Jurkat, Clone E6-1 (cell line): ENCODE results near the gene ZBTB2. TPM values are rescaled to one million over a fixed set of nuclear protein-coding genes. Genes with fewer than 3 reads are reported as not detected.

ENCODE experiments used
- DNase-seq: peaks from one replicate; pipeline ENCODE4 v3.0.0-alpha.2; 2011; ENCODE audit warnings: low read depth, low spot score
- H3K4me3 ChIP-seq: 2 replicates; pipeline ENCODE4 v1.5.1; 2011; ENCODE audit warnings: mild to moderate bottlenecking, low read length, control low read depth, moderate library complexity
- polyA plus RNA-seq: library from polyadenylated mRNA; unstranded; fragments of >200 nt; gene quantifications from one replicate; pipeline ENCODE4 v1.2.1, GENCODE V29; 2012; ENCODE audit warnings: missing spikeins; ENCODE audit not compliant: insufficient read length, insufficient read depth

The ZBTB2 gene
- polyA plus RNA-seq, result 10.6 TPM

DNA sequence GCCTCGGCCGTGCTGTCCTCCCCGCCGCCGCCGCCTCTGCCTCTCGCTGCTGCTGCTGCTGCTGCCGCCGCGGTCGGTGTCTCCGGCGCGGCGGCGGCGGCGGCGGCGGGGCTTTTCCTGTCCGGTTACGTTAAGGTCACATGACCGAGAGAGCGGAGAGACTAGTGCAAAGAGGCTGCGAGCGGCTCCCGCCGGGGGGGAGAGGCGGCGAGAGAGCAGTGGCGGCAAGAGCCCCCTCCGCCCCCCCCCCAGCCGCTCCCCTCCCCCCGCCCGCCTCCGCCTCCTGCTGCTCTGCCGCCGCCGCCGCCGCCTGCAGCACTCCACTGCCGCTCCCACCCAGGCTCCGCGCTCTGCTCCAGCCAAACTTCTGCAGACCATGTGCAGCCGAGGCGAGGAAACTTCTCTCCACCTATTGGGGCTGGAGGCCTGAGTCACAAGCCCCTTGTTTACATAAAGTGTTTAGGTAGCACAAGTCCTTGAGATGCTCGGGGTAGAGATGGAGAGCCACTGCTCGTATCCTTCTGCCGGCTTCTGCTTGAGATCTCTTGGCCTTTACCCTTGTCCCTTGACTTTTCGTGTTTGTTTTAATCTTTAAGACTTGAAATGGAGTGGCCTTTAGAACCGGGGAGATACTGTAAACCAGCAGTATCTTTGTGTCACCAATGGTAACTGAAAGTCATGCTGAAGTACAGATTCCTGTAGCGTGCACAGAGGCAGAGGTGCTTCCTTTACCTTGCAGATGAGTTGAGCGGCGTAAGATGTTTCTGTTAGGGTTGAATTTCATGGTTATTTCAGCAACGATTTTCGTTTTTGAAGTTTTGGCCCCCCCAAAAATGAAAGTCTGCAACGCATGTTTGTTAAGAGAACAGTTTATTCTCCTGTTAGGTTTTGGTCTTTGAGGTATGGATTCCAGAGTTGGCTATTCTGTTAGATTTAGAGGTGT is at the start of gene ZBTB2:
TSS of gene ZBTB2 (minus strand) at position 89 of the 943 bp plus-strand sequence. CDS start 17,922 bp downstream, outside the sequence.
- peak; percentile 51 for DNase-seq
- H3K4me3 ChIP-seq, result peak within 1 kb of the TSS; percentile 78

DNA sequence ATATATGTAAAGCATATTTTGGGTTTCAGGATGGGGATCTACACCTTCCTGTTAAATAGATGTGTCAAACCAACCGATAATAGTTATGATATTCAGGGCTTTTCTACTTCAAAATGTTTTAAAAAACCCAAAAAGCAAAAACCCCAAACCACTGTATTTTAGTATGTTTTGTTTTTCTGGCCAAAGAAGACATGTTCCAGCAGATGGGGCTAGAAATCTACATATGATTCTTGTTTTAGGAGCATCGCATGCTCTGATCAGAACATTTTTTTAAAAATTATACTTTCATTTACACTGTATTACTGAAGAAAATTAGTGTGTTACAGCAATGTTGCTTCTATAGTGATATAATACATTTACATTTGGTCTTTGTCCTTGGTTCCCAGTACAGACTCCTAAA is 49.6 kb upstream of the ZBTB2 start:
- DNase-seq, result no peak

GRCh38 chr6:151440498-151440897 is 49.1 kb upstream of the ZBTB2 start:
- no peak for DNase-seq
- H3K4me3 ChIP-seq, result no peak overlapping the region

More for the DNA sequence above, 49.6 kb upstream of the ZBTB2 start:
- no peak overlapping the region for H3K4me3 ChIP-seq

- no peak for DNase-seq
These were observed 46.0 kb upstream of the ZBTB2 start for GRCh38 chr6:151437401-151437800.

DNA sequence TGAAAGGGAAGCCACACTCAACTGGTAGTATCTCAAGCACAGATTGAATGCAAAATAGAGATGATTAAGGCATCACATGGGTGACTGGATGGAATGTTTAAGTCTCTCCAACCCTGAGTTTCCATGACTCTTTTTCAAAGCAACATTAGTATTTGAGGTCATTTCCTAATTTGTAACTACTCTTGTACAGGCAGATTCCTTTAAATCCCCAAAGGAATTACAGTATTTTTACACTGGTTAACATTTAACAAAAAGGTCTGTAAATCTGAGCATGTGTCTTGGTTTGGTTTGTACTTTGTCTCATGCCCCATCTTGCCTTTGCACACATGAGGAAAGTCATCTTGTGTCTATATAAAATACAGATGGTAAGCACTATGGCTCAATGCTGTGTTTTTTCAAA is 45.4 kb upstream of the ZBTB2 start:
- no peak for DNase-seq
- H3K4me3 ChIP-seq, result no peak overlapping the region

More at GRCh38 chr6:151437401-151437800, 46.0 kb upstream of the ZBTB2 start:
- no peak overlapping the region for H3K4me3 ChIP-seq

DNA sequence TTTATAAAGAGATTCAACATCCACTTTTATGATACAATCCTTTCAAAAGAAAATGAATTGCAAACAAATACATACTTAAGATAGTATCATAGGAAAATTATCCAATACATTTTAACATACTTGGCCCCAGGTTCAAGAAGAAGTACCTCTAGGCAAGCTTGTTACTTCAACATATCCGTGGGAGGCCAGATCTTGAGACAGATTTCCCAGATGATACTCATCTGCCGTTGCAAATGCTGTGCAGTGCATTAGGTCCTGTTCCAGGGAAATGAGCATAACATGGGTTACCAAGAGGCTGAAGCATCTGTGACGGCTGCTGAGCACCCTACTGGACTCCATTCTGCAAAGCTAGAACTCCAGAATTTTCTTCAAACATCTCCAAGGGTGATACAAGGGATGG is 44.9 kb upstream of the ZBTB2 start:
- H3K4me3 ChIP-seq, result no peak overlapping the region
- no peak for DNase-seq

- no peak overlapping the region for H3K4me3 ChIP-seq
- DNase-seq, result no peak
These were observed 43.0 kb upstream of the ZBTB2 start for GRCh38 chr6:151434369-151434768.

DNA sequence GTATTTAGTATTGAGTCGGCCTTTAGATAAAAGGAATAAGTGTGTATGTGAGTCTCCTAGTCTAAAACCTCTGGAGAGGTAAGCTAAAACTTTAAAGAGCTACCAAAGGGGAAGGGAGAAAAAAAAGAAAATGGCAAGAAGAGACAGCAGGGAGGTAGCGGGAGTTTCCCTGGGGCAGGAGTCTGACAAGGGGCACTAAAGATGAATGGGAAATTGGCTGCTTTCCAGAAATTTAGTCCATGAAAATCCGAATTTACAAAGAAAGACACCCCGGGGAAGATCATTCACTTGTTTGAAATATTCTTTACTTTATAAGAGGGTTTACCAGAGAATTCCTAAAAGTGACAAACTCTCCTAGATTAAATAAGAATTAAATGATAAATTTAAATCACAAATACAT is 41.3 kb upstream of the ZBTB2 start:
- no peak for DNase-seq
- no peak overlapping the region for H3K4me3 ChIP-seq

- DNase-seq, result no peak
- no peak overlapping the region for H3K4me3 ChIP-seq
These were observed 40.0 kb upstream of the ZBTB2 start for GRCh38 chr6:151431337-151431736.

DNA sequence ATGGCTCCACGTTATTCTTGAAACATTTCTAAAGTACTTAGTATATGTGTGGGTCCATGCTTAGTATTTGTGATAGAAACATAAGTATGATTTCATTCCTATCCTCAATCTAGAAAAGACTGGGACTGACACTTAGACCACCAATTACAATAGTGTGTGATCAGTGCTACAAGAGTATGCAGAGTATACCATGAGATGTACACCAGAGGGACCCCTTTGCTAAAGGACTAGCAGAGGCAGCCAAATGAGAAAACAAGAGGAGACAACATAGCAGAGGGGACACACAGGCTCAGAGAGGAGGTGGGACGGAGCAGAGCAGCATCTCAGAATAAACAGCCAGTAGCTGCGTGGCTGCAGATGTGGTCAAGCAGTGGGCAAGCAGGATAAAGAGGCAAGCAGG is 39.5 kb upstream of the ZBTB2 start:
- no peak for DNase-seq
- H3K4me3 ChIP-seq, result no peak overlapping the region

- no peak overlapping the region for H3K4me3 ChIP-seq
- no peak for DNase-seq
These were observed 36.9 kb upstream of the ZBTB2 start for GRCh38 chr6:151428093-151428735.

DNA sequence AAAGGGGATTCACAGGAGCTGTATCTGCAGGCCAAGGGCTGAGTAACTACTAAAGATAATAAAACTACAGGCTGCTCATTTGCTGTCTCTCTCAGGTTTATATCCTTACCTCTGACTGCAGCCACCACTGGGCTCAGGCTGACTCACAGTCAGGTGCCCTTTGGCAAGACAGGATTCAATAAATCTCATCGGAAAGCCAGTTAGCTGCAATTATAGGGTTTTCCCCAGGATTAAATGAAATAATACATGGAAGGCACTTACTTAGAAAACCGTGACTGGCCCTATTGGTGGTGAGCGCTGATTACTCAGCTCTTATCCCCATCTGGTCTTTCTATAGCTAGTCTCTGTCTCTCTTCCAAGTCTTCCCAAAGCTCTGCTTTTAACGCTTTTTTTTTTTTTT is 34.2 kb upstream of the ZBTB2 start:
- DNase-seq, result no peak
- no peak overlapping the region for H3K4me3 ChIP-seq

- no peak for DNase-seq
- no peak overlapping the region for H3K4me3 ChIP-seq
These were observed 31.6 kb upstream of the ZBTB2 start for GRCh38 chr6:151422981-151423380.

DNA sequence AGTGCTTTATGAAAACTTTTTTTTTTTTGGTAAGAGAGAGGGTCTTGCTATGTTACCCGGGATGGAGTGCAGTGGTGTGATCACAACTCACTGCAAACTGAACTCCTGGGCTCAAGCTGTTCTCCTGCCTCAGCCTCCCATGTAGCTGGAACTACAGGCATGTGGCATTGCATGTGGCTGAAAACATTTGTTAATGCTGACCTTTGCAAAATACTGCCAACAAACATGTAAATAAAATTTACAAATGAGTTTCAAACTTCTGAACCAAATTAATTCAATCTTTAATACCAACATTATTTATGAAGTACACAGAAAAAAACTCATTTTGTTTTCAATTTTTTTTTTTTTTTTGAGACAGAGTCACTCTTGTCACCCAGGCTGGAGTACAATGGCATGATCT is 26.1 kb upstream of the ZBTB2 start:
- no peak for DNase-seq
- H3K4me3 ChIP-seq, result no peak overlapping the region

GRCh38 chr6:151414641-151415260 is 23.4 kb upstream of the ZBTB2 start:
- no peak overlapping the region for H3K4me3 ChIP-seq
- no peak for DNase-seq

GRCh38 chr6:151413372-151414145 is 22.2 kb upstream of the ZBTB2 start:
- peak; percentile 79 for DNase-seq

DNA sequence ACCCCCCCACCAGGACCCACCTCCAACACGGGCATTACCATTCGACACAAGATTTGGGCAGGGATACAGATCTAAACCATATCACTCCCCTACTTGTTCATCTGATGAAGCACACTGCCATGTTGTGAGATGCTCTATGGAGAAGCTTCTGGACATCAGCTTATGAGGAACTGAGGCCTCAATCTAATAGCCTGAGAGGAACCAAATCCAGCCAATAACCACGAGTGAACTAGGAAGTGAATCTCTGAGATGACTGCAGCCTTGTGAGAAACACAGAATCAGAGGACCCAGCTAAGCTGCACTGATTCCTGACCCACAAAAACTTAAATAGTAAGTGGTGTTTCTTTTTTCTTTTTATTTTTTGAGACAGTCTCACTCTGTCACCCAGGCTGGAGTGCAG is 21.6 kb upstream of the ZBTB2 start:
- H3K4me3 ChIP-seq, result no peak overlapping the region
- DNase-seq, result no peak

More at GRCh38 chr6:151413372-151414145, 22.2 kb upstream of the ZBTB2 start:
- H3K4me3 ChIP-seq, result no peak overlapping the region

DNA sequence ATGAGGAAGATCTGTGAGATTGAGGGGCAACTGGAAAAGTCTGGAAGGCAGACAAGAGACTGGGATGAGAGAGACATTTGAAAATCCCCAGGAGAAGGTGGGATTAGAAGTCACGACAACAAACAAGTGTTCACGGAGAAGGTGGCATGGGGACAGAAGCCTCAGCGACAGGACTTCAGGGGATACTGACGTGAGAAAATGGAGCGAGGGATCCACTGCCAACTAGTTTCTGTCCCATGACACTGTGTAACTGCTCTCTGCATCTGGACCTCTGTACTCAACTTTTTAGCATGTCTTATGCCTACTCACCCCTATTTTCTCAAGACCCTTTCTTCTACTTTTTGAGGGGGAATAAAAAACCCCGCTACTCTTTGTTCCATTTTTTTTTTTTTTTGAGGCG is 18.3 kb upstream of the ZBTB2 start:
- no peak overlapping the region for H3K4me3 ChIP-seq
- no peak for DNase-seq

GRCh38 chr6:151409260-151409659 is 17.9 kb upstream of the ZBTB2 start:
- no peak for DNase-seq

More at GRCh38 chr6:151409260-151409659, 17.9 kb upstream of the ZBTB2 start:
- H3K4me3 ChIP-seq, result no peak overlapping the region
